GM12878 (cell line): ENCODE measurements around the gene PLEKHF1.

Experiments used
- CBFB ChIP-seq: IDR thresholded peaks from 2 replicates; pipeline ENCODE4 v1.6.1; 2016; ENCODE audit warnings: antibody characterized with exemption, low read depth
- CTCF ChIP-seq, 3 experiments: IDR thresholded peaks in 2 of 3; conservative IDR thresholded peaks in 1 of 3; 2 replicates each; pipeline ENCODE4 v1.5.1; 2011; ENCODE audit warnings: low read depth in 3 of 3, low read length in 3 of 3, mild to moderate bottlenecking in 3 of 3, control low read depth in 2 of 3, moderate library complexity in 2 of 3, inconsistent platforms in 1 of 3, mixed read lengths in 1 of 3; ENCODE audit not compliant: control insufficient read depth in 2 of 3, insufficient read depth in 1 of 3; ENCODE audit errors: extremely low read depth in 1 of 3
- EP300 ChIP-seq, 2 experiments: fragments of 150-350 bp in 1 of 2; IDR thresholded peaks; 2 replicates each; pipeline ENCODE4 v1.6.1; 2011 to 2012; ENCODE audit warnings: low read depth in 2 of 2, low read length in 2 of 2, borderline replicate concordance in 1 of 2, improper control_type of control experiment in 1 of 2, inconsistent platforms in 1 of 2; ENCODE audit not compliant: control insufficient read depth in 1 of 2
- IRF4 ChIP-seq: IDR thresholded peaks from 2 replicates; pipeline ENCODE4 v1.6.1; 2011; ENCODE audit warnings: low read depth, low read length
- JUND ChIP-seq: IDR thresholded peaks from 2 replicates; pipeline ENCODE4 v1.6.1; 2012; ENCODE audit warnings: low read depth, mild to moderate bottlenecking, low read length, improper control_type of control experiment, moderate library complexity
- KDM1A ChIP-seq: fragments of 200-600 bp; sonication (generic); IDR thresholded peaks from 2 replicates; pipeline ENCODE4 v1.6.1; 2016; ENCODE audit warnings: borderline replicate concordance
- KLF5 ChIP-seq: fragments of 450-650 bp; IDR thresholded peaks from 2 replicates; pipeline ENCODE4 v1.6.1; 2014; ENCODE audit warnings: mild to moderate bottlenecking; ENCODE audit not compliant: partially characterized antibody
- NFXL1 ChIP-seq: fragments of 450-650 bp; IDR thresholded peaks from 2 replicates; pipeline ENCODE4 v1.6.1; 2017; ENCODE audit warnings: antibody characterized with exemption, mild to moderate bottlenecking, borderline replicate concordance
- POLR2A ChIP-seq: IDR thresholded peaks from 2 replicates; pipeline ENCODE4 v1.6.1; 2011; ENCODE audit warnings: low read depth, mild to moderate bottlenecking, low read length
- RFX5 ChIP-seq: IDR thresholded peaks from 2 replicates; pipeline ENCODE4 v1.6.1; 2011; ENCODE audit warnings: low read depth, low read length, improper control_type of control experiment
- SIN3A ChIP-seq: IDR thresholded peaks from 2 replicates; pipeline ENCODE4 v1.6.1; 2012; ENCODE audit warnings: low read depth, low read length, improper control_type of control experiment
- YY1 ChIP-seq: IDR thresholded peaks from 2 replicates; pipeline ENCODE4 v1.6.1; 2011; ENCODE audit warnings: low read depth, mild to moderate bottlenecking, low read length
- ZZZ3 ChIP-seq: IDR thresholded peaks from 2 replicates; pipeline ENCODE4 v1.6.1; 2011; ENCODE audit warnings: low read depth; ENCODE audit not compliant: control insufficient read depth, insufficient read length

GRCh38 chr19:29685326-29685725 is 20.1 kb downstream of the PLEKHF1 start:
- TF ChIP-seq EP300 (IDR thresholded peaks at IDR 0.05; ENCODE audit: borderline replicate concordance in 1 of 2, control insufficient read depth in 1 of 2, low read depth in 2 of 2, low read length in 2 of 2), result no peak
- TF ChIP-seq CTCF (IDR thresholded peaks at IDR 0.05 in 2 of 3, conservative IDR thresholded peaks at IDR 0.05 in 1 of 3; ENCODE audit: control insufficient read depth in 2 of 3, extremely low read depth in 1 of 3, insufficient read depth in 1 of 3, low read depth in 3 of 3, low read length in 3 of 3), result no peak
- no peak for TF ChIP-seq NFXL1
- TF ChIP-seq YY1, result no peak
- TF ChIP-seq KDM1A, result no peak
- no peak for TF ChIP-seq CBFB
- no peak for TF ChIP-seq SIN3A
- TF ChIP-seq ZZZ3, result no peak
- TF ChIP-seq RFX5, result no peak
- no peak for TF ChIP-seq JUND
- no peak for TF ChIP-seq POLR2A
- no peak for TF ChIP-seq KLF5
- no peak for TF ChIP-seq IRF4
